Measurements from ENCODE around the gene NIPSNAP2.
"Not testable (repeated sequence)": the region's sequence is repeated elsewhere in the genome, so short reads cannot be mapped to it uniquely, and the experiment has no call there.

Gene NIPSNAP2

GRCh38 chr7:55977831-55978230 is 13.4 kb downstream of the NIPSNAP2 start:
- DNase-seq, result peak; percentile 28

- no peak for DNase-seq
Observed at GRCh38 chr7:55980266-55980665, 15.9 kb downstream of the NIPSNAP2 start.

- DNase-seq, result no peak
Observed at GRCh38 chr7:55983537-55983936, 19.2 kb downstream of the NIPSNAP2 start.

- DNase-seq, result no peak
Observed at GRCh38 chr7:55992346-55992745, 28.0 kb downstream of the NIPSNAP2 start.

GRCh38 chr7:55996856-55997500 is 32.6 kb downstream of the NIPSNAP2 start:
- DNase-seq, result no peak

- DNase-seq, result no peak
Observed at GRCh38 chr7:56003749-56004148, 39.4 kb downstream of the NIPSNAP2 start.

- DNase-seq, result no peak
Observed at GRCh38 chr7:56007167-56007652, 42.8 kb downstream of the NIPSNAP2 start.

- no peak for DNase-seq
Observed at GRCh38 chr7:56007891-56008290, 43.5 kb downstream of the NIPSNAP2 start.

- peak; percentile 27 for DNase-seq
Observed at GRCh38 chr7:56009695-56010094, 45.3 kb downstream of the NIPSNAP2 start.

- not testable (repeated sequence) for DNase-seq
Observed at GRCh38 chr7:56017015-56017414, 52.6 kb downstream of the NIPSNAP2 start.

GRCh38 chr7:56019501-56019900 is 55.1 kb downstream of the NIPSNAP2 start:
- DNase-seq, result no peak

GRCh38 chr7:56023500-56023899 is 59.1 kb downstream of the NIPSNAP2 start:
- DNase-seq, result no peak

- DNase-seq, result no peak
Observed at GRCh38 chr7:56026538-56026937, 62.2 kb downstream of the NIPSNAP2 start.

- DNase-seq, result no peak
Observed at GRCh38 chr7:56028942-56029630, 64.7 kb downstream of the NIPSNAP2 start.

GRCh38 chr7:56030340-56030739 is 66.0 kb downstream of the NIPSNAP2 start:
- no peak for DNase-seq

GRCh38 chr7:56031556-56031955 is 67.2 kb downstream of the NIPSNAP2 start:
- DNase-seq, result not testable (repeated sequence)

- not testable (repeated sequence) for DNase-seq
Observed at GRCh38 chr7:56032578-56032977, 68.2 kb downstream of the NIPSNAP2 start.

- DNase-seq, result peak; percentile 81
Observed at GRCh38 chr7:56033671-56034432, 69.5 kb downstream of the NIPSNAP2 start.

GRCh38 chr7:56040730-56041129 is 76.3 kb downstream of the NIPSNAP2 start:
- no peak for DNase-seq

GRCh38 chr7:56045758-56046157 is 81.4 kb downstream of the NIPSNAP2 start:
- DNase-seq, result not testable (repeated sequence)

- DNase-seq, result no peak
Observed at GRCh38 chr7:56046721-56047445, 82.5 kb downstream of the NIPSNAP2 start.

- DNase-seq, result not testable (repeated sequence)
Observed at GRCh38 chr7:56047446-56048116, 83.2 kb downstream of the NIPSNAP2 start.

Data from femur (tissue), 1 donor.